ENCODE results near the gene RIN3.

The RIN3 gene

DNA sequence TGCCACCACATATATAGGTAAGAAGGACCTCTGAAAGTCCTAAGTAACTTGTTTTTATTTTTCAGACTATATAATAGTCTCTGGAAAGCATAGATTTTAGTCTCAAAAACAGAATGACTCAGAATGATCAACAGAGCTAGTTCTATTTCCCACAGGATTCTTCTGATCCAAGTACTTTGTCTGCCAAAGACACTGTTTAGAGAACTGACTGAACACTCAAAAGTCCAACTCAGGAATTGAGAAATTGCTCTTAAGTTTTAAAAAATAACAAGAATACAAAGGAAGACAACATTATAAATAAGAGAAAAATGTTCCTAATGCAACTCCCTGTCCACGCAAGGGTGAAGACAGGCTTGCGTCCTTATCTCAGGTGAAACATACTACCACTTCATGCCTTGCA is 205.8 kb downstream of the RIN3 start:
- DNase-seq (ENCODE audit: low spot score): no peak

DNA sequence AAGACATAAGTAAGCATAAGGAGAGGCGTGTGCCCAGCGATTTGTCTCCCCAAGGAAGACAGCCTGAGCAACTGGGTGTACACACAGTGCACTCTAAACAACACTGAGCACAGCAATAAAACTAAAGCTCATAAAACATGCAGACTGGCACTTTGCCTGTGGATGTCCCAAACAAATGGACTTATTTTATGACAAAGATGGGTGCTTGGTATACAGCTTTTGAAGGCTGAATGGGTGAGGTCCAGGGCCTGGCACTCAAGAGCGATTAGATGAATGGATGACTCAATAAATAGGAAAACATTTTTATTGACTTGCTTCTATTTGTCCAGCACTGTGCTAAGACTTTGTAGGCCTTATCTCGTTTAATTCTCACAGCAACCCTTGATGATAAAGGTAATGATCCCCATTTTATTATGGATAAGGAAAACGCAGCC is 206.3 kb downstream of the RIN3 start:
- peak; percentile 91 for DNase-seq (ENCODE audit: low spot score)

DNA sequence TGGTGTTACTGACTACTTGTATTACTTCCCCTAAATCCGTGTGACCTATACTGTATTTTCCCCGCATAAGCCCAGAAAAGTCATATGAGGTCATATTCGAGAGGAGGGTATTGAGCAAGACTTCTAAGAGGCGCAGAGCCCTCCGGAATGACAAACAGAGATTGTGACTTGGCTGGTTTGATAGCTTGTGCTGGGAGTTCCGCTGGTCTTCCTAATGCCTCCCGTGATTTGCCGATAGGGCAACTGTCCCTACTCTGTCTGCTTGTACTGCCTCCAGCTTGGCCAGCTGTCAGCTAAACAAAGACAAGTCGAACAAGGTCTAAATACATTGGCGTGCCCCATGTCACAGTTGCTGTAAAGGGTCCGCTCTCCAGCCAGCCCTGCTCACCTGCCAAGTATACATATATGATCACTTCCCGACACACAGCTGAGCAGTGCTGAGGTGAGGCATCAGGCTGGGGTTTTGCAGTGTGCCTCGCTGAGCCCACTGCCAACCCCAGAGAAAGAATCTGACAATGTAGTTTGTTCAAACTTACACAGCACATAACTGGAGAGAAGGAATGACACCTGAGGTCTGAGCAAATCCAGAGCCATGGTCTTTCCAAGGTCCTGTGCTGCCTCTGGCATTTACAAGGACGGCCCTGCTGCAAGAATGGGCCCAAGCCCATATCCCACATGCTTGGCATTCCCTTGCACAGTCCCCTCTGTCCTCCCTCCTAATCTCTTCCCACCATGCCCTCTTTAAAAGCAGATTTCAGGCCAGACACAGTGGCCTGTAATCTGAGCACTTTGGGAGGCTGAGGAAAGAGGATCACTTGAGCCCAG is 211.1 kb downstream of the RIN3 start:
- DNase-seq (ENCODE audit: low spot score): no peak

DNA sequence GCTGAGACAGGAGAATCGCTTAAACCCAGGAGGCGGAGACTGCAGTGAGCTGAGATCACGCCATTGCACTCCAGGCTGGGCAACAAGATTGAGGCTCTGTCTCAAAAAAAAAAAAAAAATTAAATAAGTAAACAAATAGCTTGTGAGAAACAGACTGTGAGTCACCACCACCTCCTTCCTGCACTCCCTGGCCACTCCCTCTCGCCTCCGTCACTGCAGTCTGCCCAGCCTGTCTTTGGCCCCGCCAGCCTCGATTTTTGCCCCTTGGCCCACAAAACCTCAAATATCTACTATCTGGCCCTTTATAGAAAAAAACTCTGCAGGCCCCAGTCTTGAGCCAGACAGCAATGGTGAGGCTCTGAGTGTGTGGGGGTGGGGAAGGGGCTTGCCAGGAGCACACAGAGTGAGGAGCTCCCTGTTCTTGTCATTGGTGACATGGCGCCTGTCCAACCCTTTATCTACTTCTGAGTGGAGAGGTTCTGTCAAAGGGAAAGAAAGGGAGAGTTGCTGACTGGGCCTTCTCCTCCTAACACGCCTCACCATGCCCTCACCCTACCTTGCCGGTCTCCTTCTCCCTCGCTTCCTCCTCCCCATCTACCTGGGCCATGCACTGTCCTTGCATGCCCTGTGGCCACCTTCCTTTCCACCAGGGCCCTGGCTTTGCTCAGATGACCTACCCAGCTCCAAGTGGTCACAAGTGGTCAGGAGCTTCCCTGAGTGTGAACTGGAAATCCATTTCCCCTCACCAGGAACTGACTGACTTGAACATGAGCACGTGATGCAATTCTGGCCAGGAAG is 212.8 kb downstream of the RIN3 start:
- DNase-seq (ENCODE audit: low spot score): peak; percentile 93

DNA sequence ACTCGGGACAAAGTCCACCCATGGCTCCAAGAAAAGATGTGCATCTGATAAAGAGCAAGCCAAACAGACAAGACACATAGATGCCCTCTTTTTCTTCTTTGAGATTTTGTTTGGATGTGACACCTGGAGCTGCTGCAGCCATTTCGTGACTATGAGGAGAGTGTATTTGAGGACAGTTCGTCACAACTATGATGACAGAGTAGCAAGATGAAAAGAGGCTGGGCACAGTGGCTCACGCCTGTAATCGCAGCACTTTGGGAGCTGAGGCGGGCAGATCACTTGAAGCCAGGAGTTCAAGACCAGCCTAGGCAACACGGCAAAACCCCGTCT is 213.3 kb downstream of the RIN3 start:
- DNase-seq (ENCODE audit: low spot score): no peak

DNA sequence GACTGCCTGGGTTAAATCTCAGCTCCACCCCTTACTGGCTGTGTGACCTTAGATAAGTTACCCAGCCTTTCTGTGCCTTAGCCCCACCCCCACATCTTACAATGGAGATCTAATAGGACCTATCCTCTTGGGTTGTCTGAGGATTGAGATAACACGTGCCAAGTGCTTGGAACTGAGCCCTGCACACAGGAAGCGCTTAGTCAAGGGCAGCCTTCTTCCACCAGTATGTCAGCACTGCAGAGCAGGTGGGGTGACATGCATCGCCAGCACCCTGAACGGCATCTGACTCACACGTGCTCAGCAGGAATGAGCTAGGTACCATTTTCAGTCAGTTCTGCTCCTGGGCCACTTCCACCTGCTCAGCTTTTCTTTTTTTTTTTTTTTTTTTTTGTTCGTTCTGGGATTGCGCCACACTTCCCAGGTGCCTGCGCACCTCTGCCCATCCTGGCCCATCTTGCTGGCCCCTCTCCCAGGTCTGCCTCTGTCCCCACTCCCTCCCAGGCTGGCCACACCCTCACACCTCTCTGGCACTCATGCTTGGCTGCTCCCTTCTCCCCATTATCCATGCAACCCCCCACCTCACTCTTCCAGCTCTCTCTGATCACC is 215.3 kb downstream of the RIN3 start:
- DNase-seq (ENCODE audit: low spot score): no peak

DNA sequence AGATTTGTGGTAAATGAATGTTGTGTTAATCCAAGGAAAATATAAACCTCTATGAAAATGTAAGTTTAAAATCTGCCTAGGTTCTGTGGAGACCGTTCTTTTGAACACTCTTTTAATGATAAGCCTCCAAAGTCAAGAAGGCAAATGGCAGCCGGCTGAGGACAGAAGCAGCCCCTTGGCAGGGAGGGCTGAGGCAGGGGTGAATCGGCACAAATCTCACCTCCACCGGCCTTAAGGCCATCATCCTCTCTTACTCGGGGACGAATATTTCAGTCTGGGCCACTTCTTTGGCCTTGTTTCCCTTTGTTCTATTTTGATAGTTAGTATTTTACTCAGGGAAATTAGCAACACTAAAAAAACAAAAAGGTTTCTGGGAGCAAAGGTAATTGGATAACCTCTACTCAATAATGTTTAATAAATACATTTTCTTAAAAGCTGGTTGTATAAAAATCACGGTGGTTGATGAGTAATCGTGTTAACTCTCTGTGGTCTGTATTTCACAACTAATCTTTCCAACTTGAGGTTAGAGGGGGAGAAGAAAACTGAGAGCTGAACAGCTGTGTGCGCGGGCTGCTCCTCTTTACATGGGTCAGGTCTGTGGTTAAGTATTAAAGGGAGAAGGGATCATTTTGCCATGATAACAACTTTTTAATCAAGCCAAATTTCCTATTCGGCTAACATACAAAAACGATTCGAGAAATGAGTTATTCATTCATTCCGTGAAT is 216.2 kb downstream of the RIN3 start:
- no peak for DNase-seq (ENCODE audit: low spot score)

DNA sequence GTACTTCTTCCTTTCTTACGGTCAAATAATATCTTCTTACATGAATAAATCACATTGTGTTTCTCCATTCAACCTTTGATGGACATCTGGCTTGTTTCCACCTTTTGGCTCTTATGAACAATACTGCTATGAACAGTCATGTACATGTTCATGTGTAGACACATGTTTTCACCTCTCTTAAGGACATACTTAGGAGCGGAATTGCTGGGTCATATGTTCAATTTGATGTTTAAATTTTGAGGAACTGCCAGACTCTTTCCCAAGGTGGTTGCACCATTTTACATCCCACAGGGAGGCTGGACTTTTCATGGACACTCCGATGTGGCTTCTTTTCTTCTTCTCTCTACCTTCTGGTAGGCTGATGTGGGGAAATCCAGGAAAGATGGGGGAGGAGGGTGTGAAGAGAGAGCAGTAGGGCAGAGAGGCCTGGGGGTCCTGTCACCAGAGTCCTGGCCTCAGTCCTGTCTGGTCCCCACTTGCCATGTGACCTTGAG is 218.1 kb downstream of the RIN3 start:
- DNase-seq (ENCODE audit: low spot score): no peak

DNA sequence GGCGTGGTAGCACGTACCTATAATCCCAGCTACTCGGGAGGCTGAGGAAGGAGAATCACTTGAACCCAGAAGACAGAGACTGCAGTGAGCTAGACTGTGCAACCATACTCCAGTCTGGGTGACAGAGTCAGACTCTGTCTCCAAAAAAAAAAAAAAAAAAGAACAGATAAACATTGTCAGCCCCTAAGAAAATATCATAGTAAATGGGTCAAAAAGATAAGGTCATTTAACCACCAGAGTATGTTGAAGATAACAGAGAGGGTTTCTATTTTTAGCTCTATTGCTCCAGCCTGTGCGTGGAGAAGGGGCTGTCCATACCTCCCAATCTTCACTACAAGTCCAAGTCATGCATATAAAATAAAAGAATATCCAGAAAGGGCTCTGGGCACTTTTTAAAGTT is 219.4 kb downstream of the RIN3 start:
- no peak for DNase-seq (ENCODE audit: low spot score)

DNA sequence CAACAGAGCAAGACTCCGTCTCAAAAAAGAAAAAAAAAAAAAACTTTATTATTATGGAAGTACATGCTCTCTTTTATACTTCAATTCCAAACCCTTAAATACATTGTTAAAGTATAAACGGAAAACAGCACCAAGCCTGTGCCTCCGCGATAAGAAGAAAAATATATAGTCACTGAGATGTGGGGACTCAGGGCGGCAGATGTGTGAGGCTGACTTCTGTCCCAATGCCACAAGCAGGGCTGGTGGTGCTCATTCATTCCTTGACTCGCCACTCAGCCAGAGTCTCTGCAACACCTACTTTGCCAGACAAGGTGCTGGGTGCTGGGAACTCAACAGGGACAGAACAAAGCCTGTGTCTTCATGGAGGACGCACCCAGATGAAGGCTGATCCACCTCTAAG is 221.0 kb downstream of the RIN3 start:
- no peak for DNase-seq (ENCODE audit: low spot score)

DNA sequence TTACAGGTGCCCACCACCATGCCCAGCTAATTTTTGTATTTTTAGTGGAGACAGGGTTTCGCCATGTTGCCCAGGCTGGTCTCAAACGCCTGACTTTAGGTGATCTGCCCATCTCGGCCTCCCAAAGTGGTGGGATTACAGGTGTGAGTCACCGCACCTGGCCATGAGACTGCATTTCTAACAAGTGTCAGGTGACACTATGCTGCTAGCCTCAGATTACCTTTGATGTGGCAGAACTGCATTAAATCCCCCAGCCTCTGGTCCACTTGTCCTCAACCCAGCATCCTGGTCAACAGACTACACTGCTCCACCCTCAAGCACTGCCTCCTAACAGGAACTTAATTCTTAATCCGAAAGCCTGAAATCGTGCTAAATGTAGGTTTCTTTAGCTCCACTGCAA is 221.8 kb downstream of the RIN3 start:
- no peak for DNase-seq (ENCODE audit: low spot score)

DNA sequence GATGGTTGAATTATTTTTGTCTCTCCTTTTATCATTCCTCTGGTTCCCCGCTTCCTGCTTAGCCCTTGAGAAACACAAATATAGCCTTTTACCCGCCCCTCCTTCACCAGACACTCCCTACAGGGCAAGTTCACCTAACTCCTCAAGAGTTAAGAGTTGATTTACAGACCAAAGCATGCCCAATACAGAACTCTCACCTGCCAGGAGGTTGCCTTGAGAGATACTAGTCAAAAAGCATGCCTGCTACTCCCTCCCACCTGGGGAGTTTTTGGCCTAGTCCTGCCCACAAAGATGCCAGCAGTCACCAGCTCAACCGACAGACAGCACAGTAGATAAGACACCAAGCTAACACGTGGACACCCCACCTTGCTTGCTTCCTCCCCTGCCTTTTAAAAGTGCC is 223.6 kb downstream of the RIN3 start:
- DNase-seq (ENCODE audit: low spot score): no peak

DNA sequence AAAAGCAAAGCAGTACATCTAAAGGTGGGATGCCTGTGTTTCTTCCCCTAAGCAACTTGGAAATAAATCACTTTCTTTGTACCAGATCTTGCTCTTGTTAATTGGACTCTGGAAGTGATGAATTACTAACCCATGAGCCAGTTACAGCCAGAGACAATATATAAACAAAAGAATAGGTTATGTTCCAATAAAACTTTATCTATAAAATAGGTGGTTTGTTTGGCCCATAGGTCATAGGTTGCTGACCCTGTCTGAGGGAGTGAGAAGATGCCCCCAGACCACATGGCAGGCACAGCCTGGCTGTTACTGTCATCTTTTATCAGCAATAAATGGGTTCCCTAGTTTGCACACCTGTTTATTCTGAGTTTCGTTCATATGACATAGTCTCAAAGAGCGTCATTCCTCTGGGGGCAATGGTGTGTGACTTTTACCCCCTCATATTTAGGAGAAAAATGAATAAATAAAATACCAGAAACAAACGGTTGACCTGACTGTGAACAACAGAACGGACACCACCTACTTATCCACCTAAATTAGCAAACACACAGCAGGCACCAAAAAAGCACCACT is 224.1 kb downstream of the RIN3 start:
- DNase-seq (ENCODE audit: low spot score): no peak
